HG03342 (cell line): ENCODE results near the gene VSTM2L.

Experiments
- ATAC-seq: cut with Tn5 transposase; IDR thresholded peaks from one replicate; pipeline ENCODE4 v1.9.1; 2021; ENCODE audit warnings: mild to moderate bottlenecking, moderate library complexity; ENCODE audit not compliant: unreplicated experiment

Gene VSTM2L

GRCh38 chr20:37899105-37900045 lies 3.6 kb upstream of the VSTM2L start:
- ATAC-seq: no peak

GRCh38 chr20:37901240-37901639 lies 1.7 kb upstream of the VSTM2L start:
- ATAC-seq: no peak

GRCh38 chr20:37901654-37902503 lies 1.0 kb upstream of the VSTM2L start:
- ATAC-seq: no peak

- no peak for ATAC-seq
Observed at GRCh38 chr20:37903317-37904007, 535 bp downstream of the VSTM2L start.

GRCh38 chr20:37904008-37904642 lies 1.2 kb downstream of the VSTM2L start:
- no peak for ATAC-seq

GRCh38 chr20:37904845-37905373 lies 2.0 kb downstream of the VSTM2L start:
- ATAC-seq: no peak

- no peak for ATAC-seq
Observed at GRCh38 chr20:37905671-37906613, 3.0 kb downstream of the VSTM2L start.

- ATAC-seq: no peak
Observed at GRCh38 chr20:37907330-37907676, 4.4 kb downstream of the VSTM2L start.

- no peak for ATAC-seq
Observed at GRCh38 chr20:37907677-37908401, 4.9 kb downstream of the VSTM2L start.

- no peak for ATAC-seq
Observed at GRCh38 chr20:37911261-37911660, 8.3 kb downstream of the VSTM2L start.

GRCh38 chr20:37911838-37912281 lies 8.9 kb downstream of the VSTM2L start:
- ATAC-seq: no peak

- no peak for ATAC-seq
Observed at GRCh38 chr20:37912874-37913273, 9.9 kb downstream of the VSTM2L start.

GRCh38 chr20:37913567-37914366 lies 10.8 kb downstream of the VSTM2L start:
- no peak for ATAC-seq

GRCh38 chr20:37914367-37914671 lies 11.4 kb downstream of the VSTM2L start:
- no peak for ATAC-seq

- no peak for ATAC-seq
Observed at GRCh38 chr20:37914672-37915433, 11.9 kb downstream of the VSTM2L start.

- ATAC-seq: no peak
Observed at GRCh38 chr20:37915434-37915787, 12.5 kb downstream of the VSTM2L start.

- ATAC-seq: no peak
Observed at GRCh38 chr20:37915800-37916570, 13.1 kb downstream of the VSTM2L start.
